GM12874 (cell line): ENCODE results near the gene KIAA1586.

Experiments
- TF ChIP-seq, protein P1 (sequence below): IDR thresholded peaks from 2 replicates; pipeline ENCODE4 v1.5.1; 2011; ENCODE audit warnings: low read depth, mild to moderate bottlenecking, control low read depth, low read length, moderate library complexity; ENCODE audit not compliant: insufficient read depth

KIAA1586 gene

DNA sequence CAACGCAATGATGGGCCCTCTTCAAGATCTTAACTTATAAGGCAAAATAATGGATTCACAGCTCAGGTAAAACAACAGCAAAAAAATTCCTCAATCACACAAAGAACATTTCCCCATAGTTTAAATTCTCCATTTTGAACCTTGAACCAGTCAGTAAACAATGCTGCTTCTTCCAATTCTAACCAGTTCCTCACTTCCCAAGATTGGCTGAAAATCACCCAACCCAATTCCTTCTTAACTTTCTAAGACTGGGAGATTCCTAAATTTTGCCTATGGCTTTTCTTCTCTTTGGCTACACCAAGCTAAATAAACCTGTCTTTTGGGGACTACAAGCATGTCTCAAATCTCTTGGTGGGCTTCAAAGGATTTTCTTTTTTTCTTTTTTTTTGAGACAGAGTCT, 40.4 kb downstream of the KIAA1586 start:
- TF ChIP-seq, protein P1, sequence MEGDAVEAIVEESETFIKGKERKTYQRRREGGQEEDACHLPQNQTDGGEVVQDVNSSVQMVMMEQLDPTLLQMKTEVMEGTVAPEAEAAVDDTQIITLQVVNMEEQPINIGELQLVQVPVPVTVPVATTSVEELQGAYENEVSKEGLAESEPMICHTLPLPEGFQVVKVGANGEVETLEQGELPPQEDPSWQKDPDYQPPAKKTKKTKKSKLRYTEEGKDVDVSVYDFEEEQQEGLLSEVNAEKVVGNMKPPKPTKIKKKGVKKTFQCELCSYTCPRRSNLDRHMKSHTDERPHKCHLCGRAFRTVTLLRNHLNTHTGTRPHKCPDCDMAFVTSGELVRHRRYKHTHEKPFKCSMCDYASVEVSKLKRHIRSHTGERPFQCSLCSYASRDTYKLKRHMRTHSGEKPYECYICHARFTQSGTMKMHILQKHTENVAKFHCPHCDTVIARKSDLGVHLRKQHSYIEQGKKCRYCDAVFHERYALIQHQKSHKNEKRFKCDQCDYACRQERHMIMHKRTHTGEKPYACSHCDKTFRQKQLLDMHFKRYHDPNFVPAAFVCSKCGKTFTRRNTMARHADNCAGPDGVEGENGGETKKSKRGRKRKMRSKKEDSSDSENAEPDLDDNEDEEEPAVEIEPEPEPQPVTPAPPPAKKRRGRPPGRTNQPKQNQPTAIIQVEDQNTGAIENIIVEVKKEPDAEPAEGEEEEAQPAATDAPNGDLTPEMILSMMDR: no peak

DNA sequence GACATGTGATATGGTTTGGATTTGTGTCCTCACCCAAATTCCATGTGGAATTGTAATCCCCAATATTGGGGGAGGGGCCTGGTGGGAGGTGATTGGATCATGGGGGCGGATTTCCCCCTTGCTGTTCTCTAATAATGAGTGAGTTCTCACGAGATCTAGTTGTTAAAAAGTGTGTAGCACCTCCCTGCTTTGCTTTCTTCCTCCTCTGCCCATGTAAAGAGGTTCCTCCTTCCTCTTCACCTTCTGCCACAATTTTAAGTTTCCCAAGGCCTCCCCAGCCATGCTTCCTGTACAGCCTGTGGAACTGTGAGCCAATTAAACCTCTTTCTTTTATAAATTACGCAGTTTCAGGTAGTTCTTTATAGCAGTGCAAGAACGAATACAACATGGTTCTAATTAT, 41.4 kb downstream of the KIAA1586 start:
- TF ChIP-seq, protein P1: no peak

DNA sequence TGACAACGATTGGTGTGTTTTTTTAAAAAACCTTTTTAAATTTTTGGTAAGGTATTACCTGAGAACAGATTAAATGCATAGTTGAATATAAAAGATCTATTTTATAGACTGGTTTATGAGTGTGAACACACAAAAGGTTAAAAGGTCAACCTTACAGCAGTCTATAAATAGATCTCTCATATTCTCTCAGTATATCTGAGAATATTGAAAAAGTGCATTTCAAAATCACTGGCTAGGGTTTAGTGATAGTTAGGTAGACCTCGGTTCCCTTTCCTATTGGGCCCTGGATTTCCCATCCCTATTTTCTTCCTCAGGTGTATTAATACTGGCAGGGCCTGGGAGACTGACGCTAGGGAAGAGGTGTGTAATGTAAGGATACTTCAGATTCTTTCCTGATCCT, 42.8 kb downstream of the KIAA1586 start:
- TF ChIP-seq, protein P1: no peak

DNA sequence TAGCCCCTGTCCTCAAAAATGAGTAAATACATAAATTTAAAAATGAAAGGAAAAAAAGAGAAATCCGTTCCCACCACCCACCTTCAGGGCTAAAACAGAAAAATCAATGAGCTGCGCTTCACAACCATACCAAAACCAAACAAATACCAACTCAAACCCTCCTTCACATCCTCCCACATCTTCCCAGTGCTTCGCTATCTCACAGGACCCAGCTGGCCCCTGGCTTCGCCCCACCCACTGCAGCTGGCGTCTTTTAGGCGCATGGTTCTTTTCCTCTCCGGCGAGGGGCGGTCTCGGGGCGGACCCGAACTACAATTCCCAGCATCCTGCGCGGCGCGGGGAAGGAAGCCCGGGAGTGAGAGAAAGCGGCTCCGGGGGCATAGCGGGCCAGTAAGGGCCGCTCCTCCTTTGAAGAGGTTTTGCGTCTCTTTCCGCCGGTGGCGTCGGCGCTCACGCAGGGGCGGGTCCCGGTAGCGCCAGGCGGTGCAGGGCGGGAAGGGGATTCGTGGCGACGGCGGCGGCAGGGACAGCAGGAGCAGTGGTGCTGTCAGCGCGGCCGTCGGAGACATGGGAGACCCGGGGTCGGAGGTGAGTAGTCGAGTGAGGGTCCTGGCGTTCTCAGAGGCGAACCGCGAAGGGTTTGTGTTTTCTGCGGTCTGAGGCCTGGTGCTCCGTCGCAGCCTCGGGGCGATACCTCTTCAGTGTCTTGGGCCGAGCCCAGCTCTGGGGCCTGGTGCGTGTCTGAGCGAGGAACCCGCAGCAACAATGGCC, 43.4 kb downstream of the KIAA1586 start, which contains the start of gene ZNF451:
Gene ZNF451, plus strand, starts transcription at position 502 of the 771 bp plus-strand sequence. Its CDS starts 66 bp downstream, at position 568.
- TF ChIP-seq, protein P1: no peak

DNA sequence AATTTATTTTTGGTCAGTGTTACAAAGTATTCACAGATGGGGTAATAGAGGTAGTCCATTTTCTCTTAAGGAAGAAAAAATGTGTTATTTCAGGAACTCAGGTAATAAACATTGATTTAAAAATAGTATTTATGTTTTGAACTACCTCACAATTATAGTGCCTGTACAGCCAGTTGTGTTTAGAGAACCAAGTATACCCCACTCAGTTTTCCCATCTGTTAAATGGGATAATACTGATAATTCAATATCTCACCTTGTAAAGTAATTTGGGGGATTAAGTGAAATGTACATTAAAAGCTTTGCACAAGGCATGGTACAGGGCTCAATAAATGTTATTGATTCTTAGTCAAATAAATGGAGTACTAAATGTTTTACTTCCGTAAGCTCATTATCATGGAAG, 48.2 kb downstream of the KIAA1586 start:
- TF ChIP-seq, protein P1: no peak

DNA sequence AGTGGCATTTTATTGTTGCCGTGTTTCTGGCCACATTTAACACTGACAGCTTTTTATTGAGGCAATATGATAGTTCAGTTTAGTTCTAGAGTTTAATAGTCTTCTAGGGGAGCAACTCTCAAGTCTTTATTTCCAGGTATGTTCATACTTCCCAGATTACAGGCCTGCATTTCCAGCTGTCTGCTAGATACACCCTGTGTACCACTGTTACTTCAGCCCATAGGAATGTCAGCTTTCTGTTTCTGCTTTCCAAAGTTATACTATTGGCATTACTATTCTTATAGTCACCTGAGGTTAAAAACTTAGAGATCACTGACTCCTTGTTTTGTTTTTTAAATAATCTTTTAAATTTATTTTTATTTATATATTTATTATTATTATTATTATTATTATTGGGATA, 51.1 kb downstream of the KIAA1586 start:
- TF ChIP-seq, protein P1: no peak

DNA sequence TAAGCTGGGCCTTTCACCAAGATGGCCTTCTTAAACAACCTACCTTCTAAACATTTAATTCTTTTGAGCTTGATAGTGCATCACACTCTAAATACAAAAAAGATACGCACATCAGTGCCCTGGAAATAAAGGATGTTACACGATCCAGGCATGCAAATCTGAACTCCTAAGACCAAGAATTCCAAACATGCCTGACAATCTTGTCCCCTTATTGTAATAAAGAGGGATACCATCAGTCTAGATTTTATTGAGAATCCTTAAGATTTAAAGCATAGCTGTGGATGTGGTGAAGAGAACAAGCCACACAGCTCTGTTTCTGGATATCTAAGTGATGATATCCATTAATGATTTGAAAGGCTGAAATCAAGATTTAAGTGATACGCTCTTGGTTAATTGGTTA, 56.5 kb downstream of the KIAA1586 start:
- TF ChIP-seq, protein P1: no peak
